ENCODE results near the gene CPTP.

CPTP gene

DNA sequence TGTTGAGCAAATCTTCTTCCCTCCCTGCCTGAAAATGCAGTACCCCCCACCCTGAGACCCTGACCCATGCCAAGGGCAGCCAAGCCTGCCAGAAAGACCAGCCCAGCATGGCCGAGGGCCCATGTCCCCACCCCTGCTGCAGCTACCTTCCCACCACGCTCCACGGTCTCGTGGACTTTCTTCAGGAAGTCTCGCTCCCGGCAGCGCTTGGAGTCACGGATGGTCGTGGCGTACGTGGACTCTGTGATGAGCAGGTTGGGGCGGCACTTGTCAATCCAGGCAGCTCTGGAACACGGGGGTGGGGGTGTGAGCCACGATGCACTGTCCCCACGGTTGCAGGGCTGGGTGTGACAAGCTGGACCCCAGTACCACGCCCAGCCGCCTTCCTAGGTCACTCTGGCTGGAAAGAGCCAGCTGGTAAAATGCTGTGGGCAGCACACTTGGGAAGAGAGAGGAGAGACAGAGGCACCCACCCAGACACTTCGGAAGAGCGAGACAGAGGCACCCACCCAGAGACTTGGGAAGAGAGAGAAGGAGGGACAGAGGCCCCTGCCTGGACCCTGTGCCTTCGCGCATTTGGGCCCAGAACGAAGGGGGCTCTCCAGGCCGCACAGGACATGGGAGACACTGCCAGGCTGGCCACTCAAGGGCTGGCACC lies 9.8 kb upstream of the CPTP start:
- TF ChIP-seq, protein P1, sequence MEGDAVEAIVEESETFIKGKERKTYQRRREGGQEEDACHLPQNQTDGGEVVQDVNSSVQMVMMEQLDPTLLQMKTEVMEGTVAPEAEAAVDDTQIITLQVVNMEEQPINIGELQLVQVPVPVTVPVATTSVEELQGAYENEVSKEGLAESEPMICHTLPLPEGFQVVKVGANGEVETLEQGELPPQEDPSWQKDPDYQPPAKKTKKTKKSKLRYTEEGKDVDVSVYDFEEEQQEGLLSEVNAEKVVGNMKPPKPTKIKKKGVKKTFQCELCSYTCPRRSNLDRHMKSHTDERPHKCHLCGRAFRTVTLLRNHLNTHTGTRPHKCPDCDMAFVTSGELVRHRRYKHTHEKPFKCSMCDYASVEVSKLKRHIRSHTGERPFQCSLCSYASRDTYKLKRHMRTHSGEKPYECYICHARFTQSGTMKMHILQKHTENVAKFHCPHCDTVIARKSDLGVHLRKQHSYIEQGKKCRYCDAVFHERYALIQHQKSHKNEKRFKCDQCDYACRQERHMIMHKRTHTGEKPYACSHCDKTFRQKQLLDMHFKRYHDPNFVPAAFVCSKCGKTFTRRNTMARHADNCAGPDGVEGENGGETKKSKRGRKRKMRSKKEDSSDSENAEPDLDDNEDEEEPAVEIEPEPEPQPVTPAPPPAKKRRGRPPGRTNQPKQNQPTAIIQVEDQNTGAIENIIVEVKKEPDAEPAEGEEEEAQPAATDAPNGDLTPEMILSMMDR (IDR thresholded peaks at IDR 0.05) = no peak

DNA sequence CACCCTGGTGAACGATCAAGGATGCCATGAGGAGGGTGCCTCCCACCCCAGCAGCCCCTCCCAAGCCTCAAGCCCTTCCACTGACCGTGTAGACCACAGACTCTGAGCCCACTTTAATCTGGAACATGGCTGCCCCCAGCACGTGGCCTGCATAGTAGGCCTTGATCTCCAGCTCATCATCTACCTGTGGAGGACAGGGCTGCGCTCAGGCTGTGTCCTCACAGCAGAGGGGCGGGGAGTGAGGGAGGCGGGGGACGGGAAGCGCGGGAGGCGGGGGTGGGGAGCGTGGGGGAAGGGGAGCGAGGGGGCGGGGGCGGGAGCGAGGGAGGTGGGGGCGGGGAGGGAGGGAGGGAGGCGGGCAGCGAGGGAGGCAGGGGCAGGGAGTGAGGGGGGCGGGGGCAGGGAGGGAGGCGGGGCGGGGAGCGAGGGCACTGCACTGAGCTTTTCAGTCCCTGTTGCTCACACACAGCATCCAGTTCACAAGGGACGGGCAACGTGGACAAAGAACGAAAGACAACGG lies 9.1 kb upstream of the CPTP start:
- TF ChIP-seq, protein P1 (IDR thresholded peaks at IDR 0.05) = no peak

DNA sequence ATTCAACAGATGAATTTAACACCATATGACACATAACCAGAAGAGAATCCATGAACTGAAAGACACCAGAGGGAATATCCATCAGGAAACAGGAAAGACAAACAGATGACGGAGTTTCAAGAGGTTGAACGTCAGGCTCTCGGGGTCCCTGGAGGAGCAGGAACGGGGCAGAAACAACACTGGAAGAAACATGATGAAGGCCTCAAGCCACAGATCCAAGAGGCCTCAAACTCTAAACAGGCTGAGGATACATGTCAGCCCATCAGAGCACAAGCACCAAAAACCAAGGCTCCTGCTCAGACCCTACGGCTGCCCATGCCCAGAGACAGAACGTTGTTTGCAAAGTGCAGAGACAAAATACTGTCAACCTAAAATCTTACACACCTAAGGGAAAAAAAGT lies 7.2 kb upstream of the CPTP start:
- TF ChIP-seq, protein P1 (IDR thresholded peaks at IDR 0.05) = no peak

DNA sequence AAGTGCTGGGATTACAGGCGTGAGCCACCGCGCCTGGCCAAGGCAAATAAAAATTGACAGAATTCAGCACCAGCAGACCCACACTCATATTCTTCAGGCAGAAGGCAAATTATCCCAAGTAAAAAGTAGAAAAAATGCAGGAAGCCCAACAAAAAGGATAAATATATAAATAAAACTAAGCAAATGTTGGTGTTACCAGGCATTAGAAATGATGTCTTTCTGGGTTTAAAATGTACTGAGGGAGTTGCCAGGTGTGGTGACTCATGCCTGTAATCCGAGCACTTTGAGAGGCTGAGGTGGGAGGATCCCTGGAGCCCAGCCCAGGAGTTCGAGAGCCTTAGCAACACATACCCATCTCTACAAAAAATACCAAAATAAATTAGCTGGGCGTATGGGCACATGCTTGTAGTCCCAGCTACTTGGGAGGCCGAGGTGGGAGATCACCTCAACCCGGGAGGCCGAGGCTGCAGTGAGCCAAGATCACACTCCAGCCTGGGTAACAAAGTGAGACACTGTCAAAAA lies 6.4 kb upstream of the CPTP start:
- TF ChIP-seq, protein P1 (IDR thresholded peaks at IDR 0.05) = no peak

DNA sequence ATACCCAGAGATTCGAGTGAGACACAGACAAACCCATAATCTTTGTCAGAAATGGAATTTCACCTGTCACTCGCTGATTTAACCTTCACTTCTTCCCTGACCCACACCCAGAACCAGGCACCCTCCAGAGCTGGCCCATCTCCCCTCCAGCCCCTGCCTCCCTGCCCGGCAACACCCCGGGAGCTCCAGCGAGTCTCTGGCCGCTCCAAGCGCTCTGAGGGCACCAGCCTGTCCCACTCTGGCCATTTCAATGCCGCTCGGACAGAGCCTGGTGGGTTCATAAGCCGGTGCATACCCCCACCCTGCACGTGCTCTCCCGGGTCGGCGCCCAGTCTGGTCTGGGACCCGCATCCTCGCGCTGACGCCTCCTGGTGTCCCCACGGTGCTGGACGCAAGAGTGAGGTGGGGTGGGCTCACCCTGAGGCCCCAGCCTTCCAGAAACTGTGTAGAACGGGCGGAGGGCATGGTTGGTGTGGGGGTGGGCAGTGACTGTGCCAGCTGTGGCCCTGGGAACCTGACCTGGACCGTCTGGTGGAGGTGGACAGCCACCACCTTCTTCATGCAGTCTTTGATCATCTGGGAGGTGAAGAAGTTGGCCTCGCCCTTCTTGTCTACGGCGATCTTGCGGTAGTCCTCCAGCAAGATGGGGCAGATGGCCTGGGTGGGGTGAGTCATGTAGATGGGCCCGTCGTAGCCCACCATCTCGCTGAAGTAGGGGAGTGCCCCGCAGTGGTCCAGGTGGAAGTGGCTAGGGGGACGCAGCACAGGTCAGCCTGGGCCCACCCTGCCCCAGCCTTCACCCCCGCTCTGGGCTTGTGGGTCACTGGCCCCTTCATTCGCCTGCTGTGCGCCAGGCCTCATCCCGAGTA lies 5.6 kb upstream of the CPTP start:
- TF ChIP-seq, protein P1 (IDR thresholded peaks at IDR 0.05) = no peak

DNA sequence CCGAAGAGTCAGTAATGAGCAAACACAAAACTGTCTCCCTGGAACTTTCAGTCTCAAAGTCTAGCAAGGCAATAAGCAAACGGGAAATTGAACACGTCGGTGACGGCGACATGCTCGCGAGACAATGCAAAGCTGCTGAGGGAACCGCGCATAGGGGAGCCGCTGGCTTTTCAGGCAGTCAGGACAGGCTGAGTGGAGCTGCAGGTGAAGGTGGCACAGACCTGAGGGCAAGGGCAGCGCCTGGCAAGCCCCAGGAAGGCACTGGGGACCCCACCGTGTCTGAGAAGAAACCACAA lies 5.0 kb upstream of the CPTP start:
- TF ChIP-seq, protein P1 (IDR thresholded peaks at IDR 0.05) = no peak

DNA sequence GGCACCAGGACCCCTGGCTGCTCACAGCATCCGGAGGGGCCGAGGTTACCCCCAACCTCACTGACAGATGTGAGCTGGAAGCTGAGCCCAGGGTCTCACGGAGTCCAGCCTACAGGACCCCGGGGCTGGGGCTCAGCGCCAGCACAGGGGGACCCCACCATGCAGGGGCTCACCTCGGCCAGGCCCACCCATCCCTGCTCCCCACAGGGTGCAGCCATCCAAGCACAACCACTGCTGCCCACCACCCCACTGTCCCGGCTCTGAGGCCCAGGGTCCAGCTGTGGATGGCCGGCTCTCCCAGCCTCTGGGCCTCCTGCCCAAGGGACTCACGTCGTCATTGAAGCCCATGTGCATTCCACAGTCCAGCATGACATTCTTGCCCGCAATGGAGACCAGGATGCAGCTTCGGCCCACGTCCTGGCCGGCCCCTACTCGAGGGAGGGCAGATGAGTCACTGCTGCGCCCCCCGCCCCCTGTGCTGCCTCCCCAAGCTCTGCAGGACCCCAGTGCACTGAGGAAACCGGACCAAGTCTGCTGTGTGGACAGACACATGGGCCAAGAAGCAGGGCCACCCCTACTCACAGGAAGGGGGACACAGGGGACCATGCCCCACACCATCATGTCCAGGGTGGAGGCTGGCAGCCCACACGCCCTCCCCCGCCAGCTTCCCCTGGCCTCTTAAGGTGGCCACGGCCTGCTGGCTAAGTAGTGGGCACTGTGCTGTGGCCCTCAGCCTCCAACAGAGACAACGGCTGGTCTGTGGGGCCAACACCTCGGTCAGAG lies 3.7 kb upstream of the CPTP start:
- TF ChIP-seq, protein P1 (IDR thresholded peaks at IDR 0.05) = no peak
